Muscle layer of duodenum (tissue), 2 donors: ENCODE results near the gene COBL.

Source experiments
- H3K27ac ChIP-seq: one replicate; pipeline ENCODE4 v1.7.0; 2013; ENCODE audit warnings: mild to moderate bottlenecking, low read length
- H3K27me3 ChIP-seq: one replicate; pipeline ENCODE4 v1.7.0; 2013; ENCODE audit warnings: low read depth, mild to moderate bottlenecking, control low read depth, low read length
- H3K36me3 ChIP-seq, 2 donors: one replicate each; pipeline ENCODE4 v1.7.0; 2013; ENCODE audit warnings: low read length in 2 of 2, control low read depth in 1 of 2, mild to moderate bottlenecking in 1 of 2; ENCODE audit not compliant: insufficient read depth in 2 of 2, control insufficient read depth in 1 of 2
- H3K4me1 ChIP-seq, 2 donors: one replicate each; pipeline ENCODE4 v1.7.0; 2013; ENCODE audit warnings: low read length in 2 of 2, mild to moderate bottlenecking in 2 of 2, control low read depth in 1 of 2, moderate library complexity in 1 of 2; ENCODE audit not compliant: insufficient read depth in 2 of 2, control insufficient read depth in 1 of 2
- H3K4me3 ChIP-seq, 2 donors: one replicate each; pipeline ENCODE4 v1.7.0; 2013; ENCODE audit warnings: low read length in 2 of 2, low read depth in 1 of 2, mild to moderate bottlenecking in 1 of 2
- H3K9me3 ChIP-seq, 2 donors: one replicate each; pipeline ENCODE4 v1.7.0; 2013; ENCODE audit warnings: low read length in 2 of 2, control low read depth in 1 of 2, mild to moderate bottlenecking in 1 of 2; ENCODE audit not compliant: control insufficient read depth in 1 of 2
- donor health status: healthy.

COBL gene

DNA sequence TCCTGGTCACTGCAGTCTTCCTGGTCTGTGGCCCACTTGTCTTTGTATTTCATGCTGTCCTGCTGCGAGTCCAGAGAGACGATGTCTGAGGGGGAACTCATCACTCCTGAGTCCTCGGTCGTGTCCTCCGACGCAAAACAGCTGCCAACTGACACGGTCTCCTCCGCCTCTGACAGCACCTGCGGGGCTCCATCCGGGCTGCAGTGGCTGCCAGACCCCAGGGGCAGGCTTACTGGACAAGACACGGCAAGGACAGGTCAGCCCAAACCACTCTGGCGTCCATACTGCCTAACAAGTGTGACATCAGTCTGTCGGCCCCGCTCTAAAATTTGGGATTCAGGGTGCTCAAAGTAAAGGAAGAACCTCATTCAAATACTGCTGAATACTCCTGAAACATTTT is 273.1 kb downstream of the COBL start:
- H3K4me3 ChIP-seq = no peak overlapping the region
- no peak overlapping the region for H3K27ac ChIP-seq
- H3K36me3 ChIP-seq = no peaks in the 10 kb centered on the region
- H3K4me1 ChIP-seq = no peaks in the 10 kb centered on the region
- no peaks in the 10 kb centered on the region for H3K9me3 ChIP-seq
- no peaks in the 10 kb centered on the region for H3K27me3 ChIP-seq

DNA sequence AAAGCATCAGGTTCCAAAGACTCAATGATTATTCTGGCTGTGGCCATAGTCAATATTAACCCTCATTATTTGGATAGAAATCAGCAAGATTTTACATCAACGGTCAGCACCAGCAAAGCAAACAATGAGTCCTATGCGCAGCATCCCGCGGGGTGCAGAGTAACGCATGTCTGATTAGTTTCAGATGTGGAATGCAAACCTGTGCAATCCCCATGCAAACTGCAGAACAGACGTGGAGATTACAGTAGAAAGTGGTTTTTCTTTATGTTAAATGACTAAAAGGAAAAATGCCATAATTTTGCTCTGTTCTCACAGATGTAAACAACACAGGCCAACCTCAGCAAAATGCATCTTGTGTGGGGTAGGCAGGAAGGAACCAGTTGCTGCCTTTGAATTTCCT is 275.8 kb downstream of the COBL start:
- Histone ChIP-seq H3K4me3 (no peak overlapping the region), H3K9me3 (no peaks in the 10 kb centered on the region)

DNA sequence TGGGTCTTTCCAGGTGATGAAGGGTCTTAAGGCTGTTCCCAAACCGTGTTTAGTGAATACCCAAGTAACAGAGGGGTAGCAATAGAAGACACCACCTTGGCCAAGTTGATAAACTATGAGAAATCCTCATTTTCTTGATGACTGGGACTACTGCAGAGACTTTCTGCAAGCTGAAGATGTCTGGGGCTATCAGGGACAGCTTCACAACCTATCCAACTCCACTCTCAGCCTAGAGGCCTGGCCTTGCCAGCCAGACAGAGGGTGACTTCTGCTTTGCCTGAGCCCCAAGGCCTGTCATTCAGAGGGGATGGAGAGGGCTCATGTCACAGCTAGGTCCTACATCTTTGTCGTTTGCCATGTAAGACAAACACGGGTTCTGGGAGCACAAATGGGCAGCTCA is 278.0 kb downstream of the COBL start:
- Histone ChIP-seq H3K27ac (no peak overlapping the region), H3K4me3 (no peak overlapping the region), H3K36me3 (no peaks in the 10 kb centered on the region), H3K4me1 (peaks cover 0 to 16% of the 10 kb centered on the region in 2 donors), H3K27me3 (no peaks in the 10 kb centered on the region), H3K9me3 (no peaks in the 10 kb centered on the region)

More for the DNA sequence above, 275.8 kb downstream of the COBL start:
- no peaks in the 10 kb centered on the region for H3K4me1 ChIP-seq
- H3K27ac ChIP-seq = no peak overlapping the region
- H3K27me3 ChIP-seq = no peaks in the 10 kb centered on the region
- no peaks in the 10 kb centered on the region for H3K36me3 ChIP-seq

DNA sequence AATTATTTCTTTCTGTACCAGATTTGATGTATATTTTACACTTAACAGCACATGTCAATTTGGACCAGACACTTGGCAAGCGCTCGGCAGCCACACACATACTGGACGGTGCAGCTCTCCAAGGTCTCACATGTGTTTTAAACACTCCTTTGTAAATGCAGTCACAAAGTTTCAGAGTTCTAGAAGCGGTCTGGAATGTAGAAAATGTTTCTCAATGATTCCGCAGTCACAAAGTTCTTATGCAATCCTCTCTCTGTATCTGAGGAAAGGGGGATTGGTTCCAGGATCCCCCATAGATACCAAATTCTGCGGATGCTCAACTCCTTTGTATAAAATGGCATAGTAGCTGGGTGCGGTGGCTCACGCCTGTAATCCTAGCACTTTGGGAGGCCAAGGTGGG is 280.9 kb downstream of the COBL start:
- Histone ChIP-seq H3K27me3 (no peaks in the 10 kb centered on the region), H3K36me3 (no peaks in the 10 kb centered on the region), H3K4me1 (peaks cover 0 to 16% of the 10 kb centered on the region in 2 donors), H3K27ac (no peak overlapping the region), H3K9me3 (no peaks in the 10 kb centered on the region), H3K4me3 (no peak overlapping the region)

DNA sequence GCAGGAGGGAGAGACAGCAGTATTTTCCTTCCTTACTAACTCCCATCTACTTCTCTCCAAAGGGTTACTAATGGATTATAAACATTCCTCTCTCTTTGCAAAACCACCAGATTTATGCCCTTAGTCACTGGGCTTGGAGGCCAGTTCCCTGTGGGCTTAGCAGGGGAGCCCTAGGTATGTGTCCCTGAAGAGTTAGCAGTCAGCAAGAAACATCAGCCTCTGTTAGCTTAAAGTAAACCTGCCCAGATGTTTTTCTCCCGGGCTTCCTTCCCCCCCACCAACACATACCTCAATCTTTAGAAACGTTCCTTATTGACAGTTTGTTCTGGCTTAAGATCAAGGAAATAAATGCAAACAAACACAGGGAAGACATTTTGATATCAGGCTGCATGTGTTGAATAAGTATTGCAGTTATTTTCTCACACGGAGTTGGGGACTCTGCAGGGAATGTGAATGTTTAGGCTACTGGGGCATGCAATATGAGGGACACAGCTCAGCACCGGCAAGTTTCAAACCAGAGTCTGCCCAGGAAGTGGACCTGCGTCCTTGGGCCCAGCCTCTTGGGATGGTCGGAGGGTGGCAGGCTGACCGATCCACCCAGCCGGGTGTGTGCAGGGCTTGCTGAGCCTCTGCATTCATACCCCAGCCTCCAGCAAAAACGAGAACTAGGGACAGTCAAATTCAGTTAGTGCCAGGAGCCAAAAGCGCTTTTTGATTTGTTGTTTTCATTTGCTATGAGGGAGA is 281.9 kb downstream of the COBL start:
- no peak overlapping the region for H3K27ac ChIP-seq
- no peaks in the 10 kb centered on the region for H3K36me3 ChIP-seq
- H3K4me1 ChIP-seq = peaks cover 0 to 16% of the 10 kb centered on the region in 2 donors
- no peak overlapping the region for H3K4me3 ChIP-seq
- H3K27me3 ChIP-seq = no peaks in the 10 kb centered on the region
- H3K9me3 ChIP-seq = no peaks in the 10 kb centered on the region

DNA sequence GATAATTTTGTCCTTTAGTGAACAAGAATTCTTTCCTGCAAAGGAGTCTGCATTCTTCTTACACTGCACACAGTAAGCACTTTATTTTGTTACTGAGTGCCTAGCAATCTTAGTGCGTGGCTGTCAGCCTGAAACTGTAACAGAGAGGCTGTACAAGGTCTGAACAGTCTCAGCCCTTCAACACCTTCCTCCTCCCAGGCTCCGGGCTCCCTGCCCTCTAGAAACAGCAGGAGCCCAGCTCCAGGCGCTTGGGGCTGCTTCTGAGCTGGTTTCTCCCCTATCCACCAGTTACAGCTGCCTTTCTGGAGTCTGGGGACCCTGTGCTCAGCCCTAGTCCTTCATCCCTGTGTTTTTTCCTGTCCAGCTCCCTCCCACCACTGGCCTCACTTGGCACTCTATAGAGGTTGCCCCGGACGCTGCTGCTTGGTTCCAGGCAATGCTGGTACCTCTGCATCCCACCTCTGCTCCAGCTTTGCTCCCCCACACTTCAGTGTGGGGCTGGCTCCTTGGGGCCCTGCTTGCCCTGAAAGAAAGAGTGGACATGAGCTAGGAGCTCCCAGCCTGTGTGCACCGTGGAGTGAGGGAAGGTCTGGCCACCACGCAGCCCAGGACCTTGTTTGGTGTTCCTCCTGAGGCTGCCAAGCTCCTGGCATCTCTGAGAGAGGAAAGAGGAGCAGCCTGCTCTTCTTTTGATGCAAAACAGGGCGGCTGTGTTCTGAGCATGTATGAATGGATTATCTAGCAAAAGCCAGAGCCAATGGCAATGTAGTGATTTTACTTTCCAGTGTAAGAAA is 282.7 kb downstream of the COBL start:
- H3K4me1 ChIP-seq = peaks cover 0 to 16% of the 10 kb centered on the region in 2 donors
- no peak overlapping the region for H3K27ac ChIP-seq
- H3K36me3 ChIP-seq = peaks cover 0 to 3% of the 10 kb centered on the region in 2 donors
- H3K4me3 ChIP-seq = no peak overlapping the region
- H3K27me3 ChIP-seq = no peaks in the 10 kb centered on the region
- no peaks in the 10 kb centered on the region for H3K9me3 ChIP-seq

DNA sequence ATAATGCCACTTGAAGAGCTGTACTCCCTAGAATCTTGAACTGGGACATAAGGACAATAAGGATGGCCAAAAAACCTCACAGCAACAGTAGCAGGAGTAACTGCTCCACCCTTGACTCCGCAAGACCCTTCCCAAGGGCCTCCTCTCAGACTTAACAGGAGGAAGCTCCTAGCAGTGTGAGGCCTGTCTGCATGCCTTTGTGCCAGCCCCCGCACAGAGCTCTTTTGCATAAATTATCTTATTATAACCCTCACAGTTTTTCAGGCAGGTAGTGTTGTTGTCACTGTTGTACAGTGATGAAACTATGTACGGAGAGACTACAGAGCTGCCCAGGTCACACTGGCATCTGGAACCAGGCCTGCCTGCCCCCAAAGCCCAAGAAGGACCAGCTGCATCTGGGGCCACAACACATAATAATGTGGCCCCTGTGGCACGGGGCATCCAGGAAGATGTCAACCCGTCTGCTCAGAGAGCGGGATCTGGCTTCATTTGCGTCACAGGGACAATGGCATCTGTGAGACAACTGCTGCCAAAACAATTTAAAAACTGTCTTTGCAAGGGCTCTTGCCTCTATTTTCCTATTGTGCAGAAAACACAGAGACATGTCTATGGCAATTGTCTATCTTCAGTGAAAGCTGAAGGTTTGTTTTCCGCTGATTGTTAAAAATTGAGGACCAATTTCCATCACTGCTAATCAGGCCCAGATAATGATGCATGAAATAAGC is 284.7 kb downstream of the COBL start:
- H3K4me1 ChIP-seq = peaks cover 0 to 16% of the 10 kb centered on the region in 2 donors
- peaks cover 0 to 15% of the 10 kb centered on the region in 2 donors for H3K36me3 ChIP-seq
- no peaks in the 10 kb centered on the region for H3K9me3 ChIP-seq
- H3K27me3 ChIP-seq = no peaks in the 10 kb centered on the region
- no peak overlapping the region for H3K4me3 ChIP-seq
- H3K27ac ChIP-seq = no peak overlapping the region

DNA sequence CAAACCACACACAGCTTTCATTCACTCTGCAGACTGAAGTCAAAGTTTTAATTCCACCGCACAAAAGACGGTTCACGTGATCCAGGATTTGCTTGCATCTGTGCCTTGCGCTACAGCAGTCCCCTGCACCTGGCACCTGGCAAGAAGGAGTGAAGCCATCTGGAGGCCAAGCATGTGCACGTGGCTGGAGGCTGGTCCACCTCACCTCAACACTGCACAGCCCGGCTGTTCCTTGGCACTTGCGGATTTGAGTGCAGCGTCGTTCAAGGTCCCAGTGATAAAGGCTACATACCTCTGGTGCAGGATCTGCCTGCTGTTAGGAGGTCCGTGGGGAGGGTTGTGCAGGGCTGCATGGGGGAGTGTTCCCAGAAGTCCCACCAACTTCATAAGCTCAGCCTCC is 285.4 kb downstream of the COBL start:
- Histone ChIP-seq H3K9me3 (no peaks in the 10 kb centered on the region), H3K36me3 (peaks cover 0 to 22% of the 10 kb centered on the region in 2 donors), H3K4me3 (no peak overlapping the region), H3K27me3 (no peaks in the 10 kb centered on the region), H3K4me1 (peaks cover 0 to 16% of the 10 kb centered on the region in 2 donors), H3K27ac (no peak overlapping the region)

DNA sequence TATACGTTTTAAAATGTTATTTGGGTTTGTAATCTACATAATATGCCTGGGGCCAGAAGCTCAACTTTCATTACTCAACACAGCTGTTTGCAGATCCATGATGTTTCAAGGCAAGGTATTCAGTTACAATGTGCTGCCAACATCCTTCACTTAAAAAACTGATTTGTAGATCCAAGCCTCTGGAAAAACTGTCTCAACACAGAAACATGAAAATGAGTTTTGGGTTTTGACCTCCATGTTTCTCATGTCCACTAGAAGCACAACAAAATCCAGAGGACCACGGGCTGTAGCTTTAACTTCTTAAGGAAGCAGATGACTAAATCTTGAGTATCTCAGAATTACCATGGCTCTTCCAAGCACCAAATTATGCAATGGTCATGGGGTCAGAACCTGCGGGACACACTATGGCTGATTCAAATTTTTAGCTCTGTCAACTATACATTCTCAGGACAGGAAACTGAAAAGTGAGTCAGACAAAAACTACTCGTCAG is 286.9 kb downstream of the COBL start:
- Histone ChIP-seq H3K36me3 (peaks cover 0 to 27% of the 10 kb centered on the region in 2 donors), H3K4me1 (peaks cover 0 to 11% of the 10 kb centered on the region in 2 donors), H3K4me3 (no peak overlapping the region), H3K27me3 (no peaks in the 10 kb centered on the region), H3K27ac (no peak overlapping the region), H3K9me3 (no peaks in the 10 kb centered on the region)

DNA sequence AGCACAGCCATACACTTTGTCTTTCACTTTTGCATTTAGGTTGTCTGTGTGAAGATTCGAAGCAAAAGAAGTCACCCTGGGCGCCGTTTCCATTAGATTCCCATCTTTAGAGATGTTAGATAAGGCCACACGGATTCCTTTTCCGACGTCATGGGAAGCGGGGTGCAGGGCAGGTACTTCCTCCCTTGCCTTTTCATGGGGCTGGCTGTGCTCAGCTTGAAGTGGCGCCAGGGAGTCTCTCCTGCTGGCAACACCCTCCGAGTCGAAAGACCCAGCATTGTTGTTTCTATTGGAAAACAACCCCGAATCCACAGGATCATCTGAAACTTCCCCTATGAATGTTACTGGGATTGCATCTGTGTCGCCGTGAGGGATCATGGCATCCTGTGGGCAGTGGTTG is 287.5 kb downstream of the COBL start:
- Histone ChIP-seq H3K27me3 (no peaks in the 10 kb centered on the region), H3K27ac (no peak overlapping the region), H3K36me3 (peaks cover 0 to 29% of the 10 kb centered on the region in 2 donors), H3K4me1 (peaks cover 0 to 6% of the 10 kb centered on the region in 2 donors), H3K9me3 (no peaks in the 10 kb centered on the region), H3K4me3 (no peak overlapping the region)
